ENCODE measurements around the gene NOG. TPM values are rescaled to one million over a fixed set of nuclear protein-coding genes. Genes with fewer than 3 reads are reported as not detected.

The NOG gene
- total RNA-seq: 0.09 and 1.5 TPM in 2 replicates

DNA sequence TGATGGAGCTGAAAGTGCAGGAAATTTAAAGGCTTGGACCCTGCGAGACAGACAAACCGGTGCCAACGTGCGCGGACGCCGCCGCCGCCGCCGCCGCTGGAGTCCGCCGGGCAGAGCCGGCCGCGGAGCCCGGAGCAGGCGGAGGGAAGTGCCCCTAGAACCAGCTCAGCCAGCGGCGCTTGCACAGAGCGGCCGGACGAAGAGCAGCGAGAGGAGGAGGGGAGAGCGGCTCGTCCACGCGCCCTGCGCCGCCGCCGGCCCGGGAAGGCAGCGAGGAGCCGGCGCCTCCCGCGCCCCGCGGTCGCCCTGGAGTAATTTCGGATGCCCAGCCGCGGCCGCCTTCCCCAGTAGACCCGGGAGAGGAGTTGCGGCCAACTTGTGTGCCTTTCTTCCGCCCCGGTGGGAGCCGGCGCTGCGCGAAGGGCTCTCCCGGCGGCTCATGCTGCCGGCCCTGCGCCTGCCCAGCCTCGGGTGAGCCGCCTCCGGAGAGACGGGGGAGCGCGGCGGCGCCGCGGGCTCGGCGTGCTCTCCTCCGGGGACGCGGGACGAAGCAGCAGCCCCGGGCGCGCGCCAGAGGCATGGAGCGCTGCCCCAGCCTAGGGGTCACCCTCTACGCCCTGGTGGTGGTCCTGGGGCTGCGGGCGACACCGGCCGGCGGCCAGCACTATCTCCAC, at the start of gene NOG:
Gene NOG (plus strand): TSS at position 54 of the 674 bp plus-strand sequence. CDS start 525 bp downstream, at position 579.

Other genes starting within 250 kb of the NOG start
- 0.14 and 0.21 TPM in 2 replicates for gene C17orf67, start 240.2 kb downstream of the NOG start, total RNA-seq
- 3.5 and 4.8 TPM in 2 replicates for gene DGKE, start 240.5 kb downstream of the NOG start, total RNA-seq